ENCODE measurements around the gene EHD2. TPM values are rescaled to one million over a fixed set of nuclear protein-coding genes. Genes with fewer than 3 reads are reported as not detected.
A peak's percentile ranks its signal among the peaks of the same experiment; 100 is the strongest.

EHD2 gene
- total RNA-seq, 1 experiment from 2014 or later = 13.3 TPM

DNA sequence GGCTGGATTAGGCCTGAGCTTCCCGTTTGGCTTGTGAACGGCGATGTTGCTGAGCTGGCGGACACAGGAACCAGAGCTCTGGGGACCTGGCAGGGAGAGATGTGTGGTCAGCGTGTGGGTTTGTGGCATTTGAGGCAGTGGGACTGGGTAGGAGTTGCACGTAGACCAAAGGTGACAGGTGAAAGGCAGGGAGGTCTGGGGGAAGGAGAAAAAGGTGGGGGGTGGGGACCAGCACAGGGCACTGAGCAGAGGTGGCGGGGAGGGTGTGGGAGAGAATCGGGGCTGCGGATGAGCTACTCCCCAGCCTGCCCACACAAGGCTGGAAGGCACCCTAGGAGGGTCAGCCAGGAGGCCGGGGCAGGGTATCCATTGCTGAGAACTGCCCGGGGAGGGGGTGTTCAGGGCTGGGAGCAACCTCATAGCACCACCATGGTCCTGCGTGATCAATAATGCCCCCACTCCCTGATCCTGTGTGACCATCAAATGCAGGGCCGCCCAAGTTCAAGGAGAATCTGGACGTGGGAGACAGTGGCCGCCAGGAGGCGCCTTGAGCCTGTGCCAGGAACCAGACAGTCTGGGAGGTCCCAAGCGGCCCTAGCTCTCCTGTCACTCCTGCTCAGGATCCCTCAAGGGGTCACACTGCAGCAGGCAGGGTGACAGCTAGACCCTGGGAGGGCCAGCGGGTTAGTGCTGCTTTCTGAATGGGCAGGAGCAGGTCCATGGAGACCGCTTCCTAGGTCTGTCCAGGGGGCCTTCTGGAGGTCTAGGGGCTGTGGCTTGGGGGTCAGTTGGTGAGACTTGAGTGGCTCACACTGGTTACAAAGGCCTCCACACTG is 52.5 kb downstream of the EHD2 start:
- ChIA-PET POLR2A (interaction anchor here (0.7 kb wide), 1 partner anchor 644 kb away, joined by 6 read pairs; no protein-coding TSS in a partner anchor), CTCF (interaction anchor here (0.6 to 4.1 kb wide), 8 partner anchors 16 to 329 kb away, joined by 3 to 20 read pairs (median 4); partner anchors contain the start of genes EHD2 and SULT2A1)
- Histone ChIP-seq H3K9me3 (no peaks in the 10 kb centered on the region), H3K27me3 (replicated peaks; ENCODE audit: control insufficient read depth, insufficient read depth, low read length) (no peaks in the 10 kb centered on the region), H3K4me3 (ENCODE audit: low read depth, low read length) (no peak overlapping the region), H3K36me3 (ENCODE audit: control insufficient read depth, insufficient read depth, low read length) (no peaks in the 10 kb centered on the region), H3K4me1 (no peaks in the 10 kb centered on the region; the same call in 1 of the 2 replicates)
- TF ChIP-seq, protein P1, sequence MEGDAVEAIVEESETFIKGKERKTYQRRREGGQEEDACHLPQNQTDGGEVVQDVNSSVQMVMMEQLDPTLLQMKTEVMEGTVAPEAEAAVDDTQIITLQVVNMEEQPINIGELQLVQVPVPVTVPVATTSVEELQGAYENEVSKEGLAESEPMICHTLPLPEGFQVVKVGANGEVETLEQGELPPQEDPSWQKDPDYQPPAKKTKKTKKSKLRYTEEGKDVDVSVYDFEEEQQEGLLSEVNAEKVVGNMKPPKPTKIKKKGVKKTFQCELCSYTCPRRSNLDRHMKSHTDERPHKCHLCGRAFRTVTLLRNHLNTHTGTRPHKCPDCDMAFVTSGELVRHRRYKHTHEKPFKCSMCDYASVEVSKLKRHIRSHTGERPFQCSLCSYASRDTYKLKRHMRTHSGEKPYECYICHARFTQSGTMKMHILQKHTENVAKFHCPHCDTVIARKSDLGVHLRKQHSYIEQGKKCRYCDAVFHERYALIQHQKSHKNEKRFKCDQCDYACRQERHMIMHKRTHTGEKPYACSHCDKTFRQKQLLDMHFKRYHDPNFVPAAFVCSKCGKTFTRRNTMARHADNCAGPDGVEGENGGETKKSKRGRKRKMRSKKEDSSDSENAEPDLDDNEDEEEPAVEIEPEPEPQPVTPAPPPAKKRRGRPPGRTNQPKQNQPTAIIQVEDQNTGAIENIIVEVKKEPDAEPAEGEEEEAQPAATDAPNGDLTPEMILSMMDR (IDR thresholded peaks at IDR 0.05; ENCODE audit: insufficient read depth in 1 of 2, low read depth in 1 of 2, low read length in 1 of 2, severe bottlenecking in 1 of 2, unreplicated experiment in 1 of 2) = peak; percentile 83 to 88
- Mint-ChIP-seq H3K27ac (ENCODE audit: unreplicated experiment) (no peak overlapping the region), H3K9me3 (ENCODE audit: unreplicated experiment) (peaks cover 10% of the 10 kb centered on the region), H3K4me1 (ENCODE audit: low read depth, unreplicated experiment) (no peaks in the 10 kb centered on the region), H3K36me3 (ENCODE audit: insufficient read depth, unreplicated experiment) (peaks cover 7% of the 10 kb centered on the region), H3K27me3 (ENCODE audit: insufficient read depth, unreplicated experiment) (peaks cover 2% of the 10 kb centered on the region), H3K4me3 (ENCODE audit: unreplicated experiment) (no peak overlapping the region)
- intact Hi-C loops (cut with micrococcal nuclease; ENCODE audit: unreplicated experiment) = loop anchor here (1.0 kb wide), 2 partner anchors 23 to 98 kb away; no protein-coding TSS in a partner anchor
- no TSS peak for BruUV-seq (replicated peaks)
- DNase-seq = peak; percentile 70 to 71

DNA sequence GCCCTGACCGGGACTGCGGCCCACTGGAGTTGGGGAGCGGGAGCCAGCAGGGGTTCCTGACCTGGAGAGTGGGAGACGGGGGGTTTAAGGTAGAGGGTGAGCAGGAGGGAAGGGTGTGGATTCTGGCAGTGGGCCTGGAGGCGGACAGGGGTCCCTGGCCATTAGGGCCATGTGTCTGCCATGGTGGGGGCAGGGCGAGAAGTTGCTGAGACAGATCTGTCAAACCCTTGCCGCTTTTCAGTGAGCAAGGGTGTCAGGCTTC is 53.1 kb downstream of the EHD2 start:
- H3K27me3 ChIP-seq (replicated peaks; ENCODE audit: control insufficient read depth, insufficient read depth, low read length) = no peaks in the 10 kb centered on the region
- Mint-ChIP-seq H3K4me3 (ENCODE audit: unreplicated experiment) (no peak overlapping the region), H3K36me3 (ENCODE audit: insufficient read depth, unreplicated experiment) (peaks cover 7% of the 10 kb centered on the region), H3K9me3 (ENCODE audit: unreplicated experiment) (peaks cover 10% of the 10 kb centered on the region), H3K27me3 (ENCODE audit: insufficient read depth, unreplicated experiment) (peaks cover 2% of the 10 kb centered on the region), H3K27ac (ENCODE audit: unreplicated experiment) (no peak overlapping the region), H3K4me1 (ENCODE audit: low read depth, unreplicated experiment) (no peaks in the 10 kb centered on the region)
- H3K4me1 ChIP-seq = no peaks in the 10 kb centered on the region; the same call in 1 of the 2 replicates
- no peak overlapping the region for H3K4me3 ChIP-seq (ENCODE audit: low read depth, low read length)
- POLR2A ChIA-PET = no interaction called here
- DNase-seq = no peak
- CTCF ChIA-PET = interaction anchor here (1.0 to 4.1 kb wide), 6 partner anchors 16 to 329 kb away, joined by 3 to 20 read pairs (median 4); partner anchors contain the start of gene SULT2A1
- H3K36me3 ChIP-seq (ENCODE audit: control insufficient read depth, insufficient read depth, low read length) = no peaks in the 10 kb centered on the region
- TF ChIP-seq, protein P1 (IDR thresholded peaks at IDR 0.05; ENCODE audit: insufficient read depth in 1 of 2, low read depth in 1 of 2, low read length in 1 of 2, severe bottlenecking in 1 of 2, unreplicated experiment in 1 of 2) = no peak
- no peaks in the 10 kb centered on the region for H3K9me3 ChIP-seq
- intact Hi-C loops (cut with micrococcal nuclease; ENCODE audit: unreplicated experiment) = loop anchor here (1.0 kb wide), 2 partner anchors 22 to 97 kb away; no protein-coding TSS in a partner anchor
- no TSS peak for BruUV-seq (replicated peaks)

DNA sequence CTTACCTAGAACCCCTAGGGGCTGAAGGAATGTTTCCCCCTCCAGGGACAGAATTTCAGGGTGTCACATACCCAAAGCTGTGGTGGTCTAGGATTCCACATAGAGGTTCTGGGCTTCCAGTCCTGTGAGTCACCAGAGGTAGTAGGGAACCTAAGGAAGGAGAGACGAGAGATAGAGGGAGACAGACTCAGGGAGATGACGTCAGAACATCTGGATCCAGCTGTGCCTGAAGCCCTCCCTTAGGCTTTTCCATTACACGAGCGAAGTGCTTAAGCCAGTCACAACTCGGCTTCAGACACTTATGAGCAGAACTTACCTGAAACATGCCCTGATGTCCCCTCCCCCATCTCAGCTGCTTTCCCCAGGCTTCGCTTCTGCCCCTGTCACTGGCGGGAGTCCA is 53.4 kb downstream of the EHD2 start:
- Mint-ChIP-seq H3K27ac (ENCODE audit: unreplicated experiment) (no peak overlapping the region), H3K9me3 (ENCODE audit: unreplicated experiment) (peaks cover 10% of the 10 kb centered on the region), H3K27me3 (ENCODE audit: insufficient read depth, unreplicated experiment) (peaks cover 2% of the 10 kb centered on the region), H3K4me3 (ENCODE audit: unreplicated experiment) (no peak overlapping the region), H3K36me3 (ENCODE audit: insufficient read depth, unreplicated experiment) (peaks cover 7% of the 10 kb centered on the region), H3K4me1 (ENCODE audit: low read depth, unreplicated experiment) (no peaks in the 10 kb centered on the region)
- no TSS peak for BruUV-seq (replicated peaks)
- Histone ChIP-seq H3K4me1 (no peaks in the 10 kb centered on the region; the same call in 1 of the 2 replicates), H3K4me3 (ENCODE audit: low read depth, low read length) (no peak overlapping the region), H3K36me3 (ENCODE audit: control insufficient read depth, insufficient read depth, low read length) (no peaks in the 10 kb centered on the region), H3K9me3 (no peaks in the 10 kb centered on the region), H3K27me3 (replicated peaks; ENCODE audit: control insufficient read depth, insufficient read depth, low read length) (no peaks in the 10 kb centered on the region)
- CTCF ChIA-PET = interaction anchor here (1.1 to 4.1 kb wide), 2 partner anchors 21 to 54 kb away, joined by 3 to 20 read pairs; no protein-coding TSS in a partner anchor
- intact Hi-C loops (cut with micrococcal nuclease; ENCODE audit: unreplicated experiment) = loop anchor here (1.0 kb wide), 2 partner anchors 22 to 97 kb away; no protein-coding TSS in a partner anchor
- TF ChIP-seq, protein P1 (IDR thresholded peaks at IDR 0.05; ENCODE audit: insufficient read depth in 1 of 2, low read depth in 1 of 2, low read length in 1 of 2, severe bottlenecking in 1 of 2, unreplicated experiment in 1 of 2) = no peak
- no peak for DNase-seq
- POLR2A ChIA-PET = no interaction called here
